Fibroblast of lung (primary cell): ENCODE measurements around the gene SERHL2.
"Not testable (repeated sequence)": the region's sequence is repeated elsewhere in the genome, so short reads cannot be mapped to it uniquely, and the experiment has no call there.

Source experiments
- CTCF ChIP-seq, 2 donors: IDR thresholded peaks in 1 of 2; conservative IDR thresholded peaks in 1 of 2; 1 replicate in 1 of 2; 2 replicates in 1 of 2; pipeline ENCODE4 v1.5.1; 2011 to 2012; ENCODE audit warnings: low read length in 2 of 2, control low read depth in 1 of 2, inconsistent platforms in 1 of 2, low read depth in 1 of 2, mild to moderate bottlenecking in 1 of 2
- EZH2 ChIP-seq: IDR thresholded peaks from 2 replicates; pipeline ENCODE4 v1.5.1; 2012; ENCODE audit warnings: low read length, control low read depth, mild to moderate bottlenecking; ENCODE audit errors: missing control alignments

GRCh38 chr22:42535082-42535731, 18.5 kb upstream of the SERHL2 start:
- not testable (repeated sequence) for TF ChIP-seq CTCF (conservative IDR thresholded peaks at IDR 0.05 in 1 of 2, IDR thresholded peaks at IDR 0.05 in 1 of 2; ENCODE audit: low read depth in 1 of 2, low read length in 2 of 2); EZH2
